A549 treated with DMSO at 1 μM for 4 hours (cell line): ENCODE data around the gene CASD1. TPM values are rescaled to one million over a fixed set of nuclear protein-coding genes. Genes with fewer than 3 reads are reported as not detected.

ENCODE experiments used
- total RNA-seq: library from RNA; stranded (reverse); fragments of 200-300 nt; extraction: Qiagen RNA extraction; gene quantifications from 5 replicates; pipeline ENCODE4 v1.2.3, GENCODE V29; 2022; ENCODE audit warnings: low read depth

The CASD1 gene
- total RNA-seq, result 9.5 to 13.9 TPM (median 11.2 TPM) in 5 replicates

GRCh38 chr7:94509264-94509886, at the start of gene CASD1:
Gene CASD1, plus strand, starts transcription at chr7:94509809. Its CDS starts 276 bp downstream, at chr7:94510085.

Other genes starting within 250 kb of the CASD1 start
- 0.03 to 0.16 TPM in 2 of 5 replicates, not detected in the others for gene COL1A2, start 114.9 kb upstream of the CASD1 start, total RNA-seq
- gene SGCE, start 146.3 kb downstream of the CASD1 start, total RNA-seq, result 47.4 to 58.1 TPM (median 55.9 TPM) in 5 replicates